ENCODE data around the gene AFG1L. TPM values are rescaled to one million over a fixed set of nuclear protein-coding genes. Genes with fewer than 3 reads are reported as not detected.

Gene AFG1L
- total RNA-seq, 2 donors from 2014 or later, result 2.9 to 4.1 TPM

DNA sequence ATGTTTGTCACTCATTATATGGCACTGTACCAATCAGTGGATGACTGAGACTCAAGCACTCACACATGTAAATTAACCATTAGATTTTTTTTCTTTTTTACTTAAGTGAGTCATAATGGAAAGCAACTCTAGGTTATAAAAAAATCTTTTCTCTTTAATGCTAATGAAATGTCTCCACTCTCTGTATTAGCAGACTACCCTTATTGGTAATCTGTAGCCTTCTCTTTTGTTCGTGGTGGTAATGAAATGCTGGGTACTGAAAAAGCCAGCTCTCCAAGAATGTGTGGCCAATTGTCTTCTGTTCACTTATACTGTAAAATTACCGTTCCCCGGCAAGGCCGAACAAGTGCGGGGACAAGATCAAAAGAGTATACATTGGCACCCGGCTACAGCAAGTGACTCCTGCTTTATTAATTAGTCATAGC, 69.0 kb downstream of the AFG1L start:
- Histone ChIP-seq H3K27ac (no peak overlapping the region), H3K36me3 (no peaks in the 10 kb centered on the region), H3K9me3 (no peaks in the 10 kb centered on the region), H3K27me3 (no peaks in the 10 kb centered on the region), H3K4me1 (no peaks in the 10 kb centered on the region), H3K4me3 (no peak overlapping the region)
- TF ChIP-seq, protein P1, sequence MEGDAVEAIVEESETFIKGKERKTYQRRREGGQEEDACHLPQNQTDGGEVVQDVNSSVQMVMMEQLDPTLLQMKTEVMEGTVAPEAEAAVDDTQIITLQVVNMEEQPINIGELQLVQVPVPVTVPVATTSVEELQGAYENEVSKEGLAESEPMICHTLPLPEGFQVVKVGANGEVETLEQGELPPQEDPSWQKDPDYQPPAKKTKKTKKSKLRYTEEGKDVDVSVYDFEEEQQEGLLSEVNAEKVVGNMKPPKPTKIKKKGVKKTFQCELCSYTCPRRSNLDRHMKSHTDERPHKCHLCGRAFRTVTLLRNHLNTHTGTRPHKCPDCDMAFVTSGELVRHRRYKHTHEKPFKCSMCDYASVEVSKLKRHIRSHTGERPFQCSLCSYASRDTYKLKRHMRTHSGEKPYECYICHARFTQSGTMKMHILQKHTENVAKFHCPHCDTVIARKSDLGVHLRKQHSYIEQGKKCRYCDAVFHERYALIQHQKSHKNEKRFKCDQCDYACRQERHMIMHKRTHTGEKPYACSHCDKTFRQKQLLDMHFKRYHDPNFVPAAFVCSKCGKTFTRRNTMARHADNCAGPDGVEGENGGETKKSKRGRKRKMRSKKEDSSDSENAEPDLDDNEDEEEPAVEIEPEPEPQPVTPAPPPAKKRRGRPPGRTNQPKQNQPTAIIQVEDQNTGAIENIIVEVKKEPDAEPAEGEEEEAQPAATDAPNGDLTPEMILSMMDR (IDR thresholded peaks at IDR 0.05), result no peak
- DNase-seq (ENCODE audit: low spot score), result no peak

GRCh38 chr6:108364470-108364869, 69.6 kb downstream of the AFG1L start:
- TF ChIP-seq, protein P1 (IDR thresholded peaks at IDR 0.05), result no peak
- DNase-seq (ENCODE audit: low spot score), result no peak
- Histone ChIP-seq H3K27ac (no peak overlapping the region), H3K36me3 (no peaks in the 10 kb centered on the region), H3K27me3 (no peaks in the 10 kb centered on the region), H3K4me1 (no peaks in the 10 kb centered on the region), H3K4me3 (no peak overlapping the region), H3K9me3 (no peaks in the 10 kb centered on the region)

DNA sequence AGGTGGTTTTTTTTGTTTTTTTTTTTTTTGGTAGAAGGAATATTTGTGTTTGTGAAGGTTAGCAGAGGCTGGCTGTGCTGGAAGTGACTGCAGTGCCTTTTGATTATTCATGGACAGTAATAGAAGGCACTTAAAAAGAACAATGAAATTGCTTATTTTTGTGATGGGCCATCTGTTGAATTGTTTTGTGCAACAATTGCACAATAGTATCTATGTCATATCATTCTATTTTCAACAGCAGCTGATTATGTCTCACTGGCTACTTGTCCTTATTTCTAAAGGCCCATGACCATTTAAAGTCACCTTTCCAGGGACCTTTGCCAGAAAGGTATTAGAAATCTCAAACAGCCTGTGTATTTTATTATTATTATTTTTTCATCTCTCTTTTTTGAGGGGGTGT, 70.6 kb downstream of the AFG1L start:
- Histone ChIP-seq H3K27ac (no peak overlapping the region), H3K9me3 (no peaks in the 10 kb centered on the region), H3K4me3 (no peak overlapping the region), H3K27me3 (no peaks in the 10 kb centered on the region), H3K36me3 (no peaks in the 10 kb centered on the region), H3K4me1 (no peaks in the 10 kb centered on the region)
- DNase-seq (ENCODE audit: low spot score), result no peak
- TF ChIP-seq, protein P1 (IDR thresholded peaks at IDR 0.05), result no peak

- TF ChIP-seq, protein P1 (IDR thresholded peaks at IDR 0.05), result no peak
- Histone ChIP-seq H3K9me3 (no peaks in the 10 kb centered on the region), H3K27ac (no peak overlapping the region), H3K4me1 (no peaks in the 10 kb centered on the region), H3K4me3 (no peak overlapping the region), H3K36me3 (no peaks in the 10 kb centered on the region), H3K27me3 (no peaks in the 10 kb centered on the region)
- no peak for DNase-seq (ENCODE audit: low spot score)
These were observed 71.4 kb downstream of the AFG1L start for GRCh38 chr6:108366236-108366635.

- no peaks in the 10 kb centered on the region for H3K4me1 ChIP-seq
- H3K9me3 ChIP-seq, result no peaks in the 10 kb centered on the region
- no peak overlapping the region for H3K4me3 ChIP-seq
- no peak overlapping the region for H3K27ac ChIP-seq
- H3K36me3 ChIP-seq, result no peaks in the 10 kb centered on the region
- DNase-seq (ENCODE audit: low spot score), result no peak
- TF ChIP-seq, protein P1 (IDR thresholded peaks at IDR 0.05), result no peak
- H3K27me3 ChIP-seq, result no peaks in the 10 kb centered on the region
These were observed 73.7 kb downstream of the AFG1L start for GRCh38 chr6:108368431-108369030.

DNA sequence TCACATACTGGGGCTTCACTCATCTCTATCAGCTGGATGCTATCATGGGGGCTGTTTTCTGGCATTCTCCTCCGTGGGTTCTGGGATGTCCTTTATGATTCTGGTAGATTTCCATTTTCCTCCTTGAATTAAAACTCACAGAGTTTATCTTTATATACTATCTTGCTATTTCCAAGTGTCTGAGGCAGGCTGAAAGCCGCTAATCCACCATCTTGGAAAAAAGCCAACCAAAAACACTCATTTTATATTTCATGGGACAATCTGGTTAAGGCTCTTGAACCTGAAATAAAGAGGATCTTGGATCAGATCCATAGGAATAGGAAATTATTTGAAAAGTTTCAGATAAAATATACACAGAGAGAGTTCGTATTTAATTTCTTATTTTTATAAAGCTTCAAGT, 86.0 kb downstream of the AFG1L start:
- Histone ChIP-seq H3K9me3 (no peaks in the 10 kb centered on the region), H3K36me3 (no peaks in the 10 kb centered on the region)

More for the DNA sequence above, 86.0 kb downstream of the AFG1L start:
- H3K27me3 ChIP-seq, result no peaks in the 10 kb centered on the region
- H3K4me1 ChIP-seq, result no peaks in the 10 kb centered on the region
- TF ChIP-seq, protein P1 (IDR thresholded peaks at IDR 0.05), result no peak
- no peak overlapping the region for H3K27ac ChIP-seq
- DNase-seq (ENCODE audit: low spot score), result no peak
- H3K4me3 ChIP-seq, result no peak overlapping the region
